ENCODE results near the gene SGSM2.
"Not testable (repeated sequence)": the region's sequence is repeated elsewhere in the genome, so short reads cannot be mapped to it uniquely, and the experiment has no call there.

Gene SGSM2

GRCh38 chr17:2336852-2337543, at the start of gene SGSM2:
SGSM2 (plus strand) TSS chr17:2337501; CDS start chr17:2337689, 188 bp downstream.
- DNase-seq = peak; percentile 24 to 77

- no peak for DNase-seq
Observed at GRCh38 chr17:2289878-2290478, 47.3 kb upstream of the SGSM2 start.

DNA sequence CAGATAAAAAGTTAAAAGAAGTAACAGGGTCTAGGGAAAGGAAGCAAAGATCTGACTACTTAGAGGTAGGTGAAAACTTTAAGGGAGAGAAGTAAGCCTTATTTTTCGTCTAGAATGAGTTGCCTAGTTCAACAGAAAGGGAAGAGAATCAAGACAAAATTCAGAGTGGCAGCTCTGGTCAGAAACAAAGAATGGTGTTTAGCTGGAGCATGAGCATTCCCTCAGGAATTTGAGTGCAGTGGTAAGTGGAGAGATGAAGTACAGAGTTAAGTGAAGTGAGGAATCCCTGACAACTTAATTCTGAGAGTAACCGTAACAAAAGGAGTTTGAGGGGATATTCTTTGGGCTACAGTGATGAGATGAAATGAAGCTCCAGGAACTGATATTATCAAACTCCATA, 45.2 kb upstream of the SGSM2 start:
- no peak for DNase-seq

DNA sequence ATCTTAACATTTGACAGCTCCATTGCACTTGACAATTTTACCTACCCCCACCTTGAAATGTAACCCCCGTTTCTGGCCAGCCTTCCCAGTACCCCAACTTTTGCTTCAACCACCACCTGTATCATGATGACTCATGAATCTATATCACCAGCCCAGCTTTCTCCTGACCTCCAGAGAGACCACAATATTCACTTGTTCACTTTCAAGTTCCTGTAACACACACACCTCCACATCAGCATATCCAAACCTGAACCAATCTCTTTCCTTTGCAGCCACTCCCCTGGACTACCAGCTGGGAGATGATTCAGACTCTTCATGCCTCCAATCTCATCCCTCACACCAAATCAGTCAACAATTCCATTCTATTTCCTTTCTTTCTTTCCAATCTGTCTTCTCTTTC, 41.7 kb upstream of the SGSM2 start:
- no peak for DNase-seq

DNA sequence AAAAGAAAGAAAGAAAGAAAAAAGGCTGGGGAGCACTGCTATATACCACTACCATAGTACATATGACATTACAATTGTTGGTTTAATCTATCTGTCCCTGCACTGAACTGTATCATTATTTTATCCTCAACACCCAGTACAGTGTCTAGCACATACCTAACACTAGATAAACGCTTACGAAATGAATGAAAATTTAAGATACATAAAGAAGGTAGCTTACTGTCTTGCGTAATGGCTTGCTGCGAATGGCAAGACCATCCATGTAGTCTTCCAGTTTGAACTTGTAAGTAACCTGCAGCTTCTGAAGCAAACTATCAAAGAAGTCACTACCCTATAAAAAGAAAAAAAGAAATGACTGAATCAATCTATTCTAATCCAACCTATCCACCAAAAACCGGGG, 40.3 kb upstream of the SGSM2 start:
- no peak for DNase-seq

GRCh38 chr17:2299136-2299535, 38.2 kb upstream of the SGSM2 start:
- no peak for DNase-seq

DNA sequence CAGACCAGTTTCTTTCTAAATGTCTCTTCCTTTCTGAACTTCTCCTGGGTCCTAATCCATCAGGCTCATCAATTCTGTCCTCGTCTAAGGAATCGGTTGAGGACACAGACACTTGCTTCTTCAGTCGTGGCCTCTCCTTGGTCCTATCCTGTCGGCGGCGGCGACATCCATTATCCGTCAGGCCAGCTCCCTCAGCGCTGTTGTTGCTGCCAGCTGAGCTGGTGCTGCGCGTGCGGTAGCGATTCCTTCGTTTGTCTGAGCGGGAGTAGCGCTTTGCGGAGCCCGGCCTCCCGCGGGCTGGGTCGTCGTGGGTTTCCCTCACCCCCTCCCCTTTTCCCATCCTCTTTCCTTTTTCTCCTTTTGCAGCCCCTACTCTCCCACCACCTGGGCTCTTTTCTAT, 37.5 kb upstream of the SGSM2 start:
- no peak for DNase-seq

DNA sequence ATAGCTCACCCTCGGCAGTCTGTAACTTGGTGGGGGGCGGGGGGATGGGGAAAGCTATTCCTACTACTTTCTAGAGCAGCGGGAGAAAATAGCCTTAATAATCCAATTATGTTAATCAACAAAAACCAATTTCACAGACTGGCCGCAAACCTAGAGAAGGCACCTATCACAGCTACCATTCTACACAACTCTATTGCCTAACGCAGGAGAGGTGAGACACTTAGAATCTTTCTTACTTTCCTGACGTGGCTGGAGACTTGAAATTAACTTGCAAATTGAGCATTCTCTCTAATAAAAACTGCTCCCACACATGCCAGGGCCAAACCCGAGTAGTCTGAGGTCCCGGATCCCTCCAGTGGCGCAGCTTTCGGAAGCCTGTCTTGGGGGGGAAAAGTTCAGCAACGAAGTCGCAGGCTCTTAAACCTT, 34.5 kb upstream of the SGSM2 start:
- no peak for DNase-seq

- peak; percentile 81 to 93 for DNase-seq
Observed at GRCh38 chr17:2303204-2304188, 33.8 kb upstream of the SGSM2 start, which contains the start of the genes SMG6 and SRR. SMG6 (minus strand) TSS chr17:2303785; CDS start chr17:2303720, 65 bp downstream. SRR (plus strand) TSS chr17:2303950; CDS start chr17:2315561, 11,611 bp downstream.

GRCh38 chr17:2304931-2305330, 32.4 kb upstream of the SGSM2 start:
- no peak for DNase-seq

GRCh38 chr17:2309338-2310154, 27.8 kb upstream of the SGSM2 start:
- DNase-seq = no peak

DNA sequence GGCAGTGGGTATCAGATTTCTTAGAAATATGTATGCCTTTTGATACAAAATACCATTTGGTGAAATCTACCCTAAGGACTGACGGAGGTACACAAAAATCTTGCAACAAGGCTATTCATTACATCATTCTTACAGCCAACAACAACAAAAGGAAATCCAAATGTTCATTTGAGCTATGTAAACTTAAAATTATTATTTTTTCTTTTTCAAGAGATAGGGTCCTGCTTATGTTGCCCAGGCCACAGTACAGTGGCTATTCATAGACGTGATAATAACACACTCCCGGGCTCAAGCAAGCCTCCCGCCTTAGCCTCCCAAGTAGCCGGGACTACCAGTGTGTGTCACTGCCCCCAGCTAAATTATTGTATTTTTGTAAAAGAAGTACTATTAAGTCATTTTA, 24.6 kb upstream of the SGSM2 start:
- no peak for DNase-seq

DNA sequence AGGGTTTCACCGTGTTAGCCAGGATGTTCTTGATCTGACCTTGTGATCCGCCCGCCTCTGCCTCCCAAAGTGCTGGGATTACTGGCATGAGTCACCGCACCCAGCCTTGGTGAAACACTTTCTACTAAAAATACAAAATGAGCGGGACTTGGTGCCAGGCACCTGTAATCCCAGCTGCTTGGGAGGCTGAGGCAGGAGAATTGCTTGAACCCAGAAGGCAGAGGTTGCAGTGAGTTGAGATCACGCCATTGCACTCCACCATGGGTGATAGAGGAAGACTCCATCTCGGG, 20.4 kb upstream of the SGSM2 start:
- DNase-seq = not testable (repeated sequence)

DNA sequence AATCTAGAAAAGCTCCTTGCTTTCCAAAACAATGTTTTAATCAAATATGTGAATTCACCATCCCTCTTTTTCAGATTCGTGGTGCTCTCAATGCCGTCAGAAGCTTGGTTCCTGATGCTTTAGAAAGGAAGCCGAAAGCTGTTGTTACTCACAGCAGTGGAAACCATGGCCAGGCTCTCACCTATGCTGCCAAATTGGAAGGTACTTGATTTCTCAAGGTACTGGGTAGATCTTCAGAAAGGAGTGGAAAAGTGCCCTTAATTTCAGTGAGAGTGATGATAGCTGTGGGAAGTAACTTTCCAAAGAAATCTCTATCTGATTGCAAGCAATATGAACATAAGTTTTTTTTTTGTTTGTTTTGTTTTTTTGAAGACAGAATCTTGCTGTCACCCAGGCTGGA, 19.5 kb upstream of the SGSM2 start:
- no peak for DNase-seq

- no peak for DNase-seq
Observed at GRCh38 chr17:2319051-2319450, 18.2 kb upstream of the SGSM2 start.

- no peak for DNase-seq
Observed at GRCh38 chr17:2321399-2321798, 15.9 kb upstream of the SGSM2 start.

- no peak for DNase-seq
Observed at GRCh38 chr17:2323629-2324314, 13.5 kb upstream of the SGSM2 start.

DNA sequence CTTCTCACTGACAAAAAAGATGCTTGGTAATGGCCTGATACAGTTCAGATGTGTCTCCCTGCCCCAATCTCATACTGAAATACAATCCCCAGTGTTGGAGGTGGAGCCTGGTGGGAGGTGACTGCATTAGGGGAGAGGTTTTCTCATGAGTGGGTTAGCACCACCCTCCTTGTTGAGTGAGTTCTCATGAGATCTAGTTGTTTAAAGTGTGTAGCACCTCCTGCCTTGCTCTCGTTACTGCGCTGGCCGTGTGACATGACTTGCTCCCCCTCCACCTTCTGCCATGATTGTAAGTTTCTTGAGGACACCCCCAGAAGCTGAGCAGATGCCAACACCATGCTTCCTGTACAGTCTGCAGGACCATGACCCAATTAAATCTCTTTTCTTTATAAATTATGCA, 6.0 kb upstream of the SGSM2 start:
- no peak for DNase-seq

DNA sequence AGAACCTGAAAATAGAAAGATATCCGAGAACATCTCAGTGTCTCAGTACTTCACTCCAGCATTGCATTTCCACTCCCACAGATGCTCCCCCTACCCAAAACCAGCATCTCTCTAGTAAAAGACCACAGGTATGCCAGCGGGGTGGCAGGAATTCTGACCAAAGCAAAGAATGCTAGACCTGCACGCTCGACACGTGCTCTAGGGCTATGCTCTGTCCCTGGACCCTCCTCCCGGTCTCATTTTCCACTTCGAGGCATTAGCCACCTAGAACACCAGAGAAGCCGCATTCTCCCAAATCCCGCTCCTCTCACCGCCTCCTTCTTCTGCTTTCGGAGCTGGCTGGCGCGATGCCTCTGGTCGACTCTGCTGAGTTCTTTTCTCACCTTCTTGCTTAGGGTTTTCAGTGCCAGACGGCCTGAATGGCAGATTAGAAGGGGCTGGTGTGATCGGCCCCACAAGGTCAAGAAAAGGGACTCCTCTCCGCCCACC, 1.5 kb upstream of the SGSM2 start:
- DNase-seq = no peak

GRCh38 chr17:2336215-2336851, 968 bp upstream of the SGSM2 start, which contains the start of gene TSR1:
TSR1 (minus strand) TSS chr17:2336457; CDS start chr17:2336427, 30 bp downstream.
- DNase-seq = peak; percentile 83 to 91

Measured in NCI-H446 (cell line).